ENCODE data around the gene ZNF530. TPM values are rescaled to one million over a fixed set of nuclear protein-coding genes. Genes with fewer than 3 reads are reported as not detected.

ZNF530 gene
- total and polyA plus RNA-seq, 7 experiments from 2014 or later, result 2.0 to 10.9 (median 7.1) TPM

DNA sequence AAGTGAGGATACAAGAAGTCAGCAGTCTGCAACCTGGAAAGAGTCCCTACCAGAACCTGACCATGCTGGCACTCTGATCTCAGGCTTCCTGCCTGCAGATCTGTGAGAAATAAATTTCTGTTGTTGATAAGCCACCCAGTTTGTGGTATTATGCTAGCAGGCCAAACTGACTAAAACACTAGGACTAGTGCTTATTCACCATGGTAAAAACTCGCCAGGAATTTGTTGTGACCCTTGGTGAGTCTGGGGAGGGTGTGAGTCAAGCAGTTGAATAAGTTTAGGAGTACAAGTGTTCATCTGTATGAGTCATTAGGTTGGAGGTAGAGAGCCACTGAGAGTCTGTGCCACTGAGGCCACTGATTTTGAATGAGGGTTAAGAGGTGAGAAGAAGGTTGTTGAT is 12.2 kb upstream of the ZNF530 start:
- H3K27ac Mint-ChIP-seq, result no peak overlapping the region
- Histone ChIP-seq H3K36me3 (ENCODE audit: control insufficient read depth in 2 of 3, insufficient read depth in 3 of 3, low read length in 3 of 3) (peaks cover 6 to 53% (median 13%) of the 10 kb centered on the region in 3 experiments), H3K4me3 (ENCODE audit: low read length) (no peak overlapping the region), H3K27ac (ENCODE audit: low read depth, low read length) (no peak overlapping the region), H3K27me3 (ENCODE audit: control insufficient read depth in 2 of 2, insufficient read depth in 2 of 2, low read length in 2 of 2) (no peaks in the 10 kb centered on the region), H3K9me3 (ENCODE audit: control insufficient read depth in 2 of 3, low read length in 3 of 3) (peaks cover 9 to 75% (median 47%) of the 10 kb centered on the region in 3 experiments), H3K4me1 (ENCODE audit: control insufficient read depth in 2 of 2, insufficient read depth in 2 of 2, low read length in 2 of 2) (peaks cover 7% of the 10 kb centered on the region in 2 donors)
- POLR2A ChIA-PET, result no interaction called here
- no peaks in the 10 kb centered on the region for H3K27me3 Mint-ChIP-seq
- intact Hi-C loops (cut with micrococcal nuclease), result no loop called here
- CTCF ChIA-PET, result no interaction called here
- no peak for ATAC-seq
- no peak for DNase-seq
- H3K4me1 Mint-ChIP-seq, result peaks cover 12 to 23% (median 19%) of the 10 kb centered on the region in 7 donors
- H3K36me3 Mint-ChIP-seq, result peaks cover 55 to 82% (median 74%) of the 10 kb centered on the region in 5 donors
- H3K9me3 Mint-ChIP-seq, result peaks cover 35 to 97% (median 78%) of the 10 kb centered on the region in 11 donors
- H3K4me3 Mint-ChIP-seq, result peak overlapping the region in 2 of 10 donors; percentile 21 to 63

DNA sequence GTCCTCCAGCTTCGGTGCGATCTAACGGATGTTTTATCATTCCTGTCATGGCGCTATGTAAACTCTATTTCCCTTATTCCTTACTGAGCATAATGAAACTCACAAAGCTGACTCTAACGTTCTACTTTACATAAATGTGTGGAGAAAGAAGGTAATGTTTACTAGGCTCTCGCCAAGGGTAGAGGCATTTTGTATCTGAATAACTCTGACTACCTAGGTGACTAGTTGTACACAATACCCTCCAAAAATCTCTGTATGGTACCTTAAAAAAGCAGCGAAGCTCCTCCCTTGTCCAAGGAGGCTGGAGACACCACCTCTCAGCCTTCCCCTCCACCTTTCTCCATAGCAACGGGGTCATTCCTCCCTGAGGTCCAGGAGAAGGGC is 316 bp upstream of the ZNF530 start:
- Histone ChIP-seq H3K36me3 (ENCODE audit: control insufficient read depth in 2 of 3, insufficient read depth in 3 of 3, low read length in 3 of 3) (peaks cover 0 to 27% (median under 1%) of the 10 kb centered on the region in 3 experiments), H3K4me1 (ENCODE audit: control insufficient read depth in 2 of 2, insufficient read depth in 2 of 2, low read length in 2 of 2) (peaks cover 10% of the 10 kb centered on the region in 2 donors), H3K9me3 (ENCODE audit: control insufficient read depth in 2 of 3, low read length in 3 of 3) (peaks cover 0 to 31% (median 0%) of the 10 kb centered on the region in 3 experiments), H3K27me3 (ENCODE audit: control insufficient read depth in 2 of 2, insufficient read depth in 2 of 2, low read length in 2 of 2) (no peaks in the 10 kb centered on the region), H3K27ac (ENCODE audit: low read depth, low read length) (peak overlapping the region; percentile 69), H3K4me3 (ENCODE audit: low read length) (peak overlapping the region; percentile 87)
- intact Hi-C loops (cut with micrococcal nuclease), result loop anchor here (1.0 to 5.0 kb wide), 6 partner anchors 15 to 34 kb away; partner anchors contain the start of genes ZIK1 (in 2 of the 2), ZNF134 (in 2 of the 2), ZNF211 (in 2 of the 2) and ZNF416 (in 1 of the 2)
- peaks cover 14 to 28% (median 22%) of the 10 kb centered on the region in 7 donors for H3K4me1 Mint-ChIP-seq
- no peak for DNase-seq
- no peaks in the 10 kb centered on the region for H3K27me3 Mint-ChIP-seq
- ChIA-PET POLR2A (interaction anchor here (1.9 kb wide), 1 partner anchor 15 kb away, joined by 11 read pairs; the partner anchor contains the start of gene ZNF134), CTCF (no interaction called here)
- peak overlapping the region; percentile 71 to 92 (median 89) for H3K4me3 Mint-ChIP-seq
- H3K9me3 Mint-ChIP-seq, result peaks cover 21 to 68% (median 43%) of the 10 kb centered on the region in 11 donors
- H3K36me3 Mint-ChIP-seq, result peaks cover 26 to 43% (median 38%) of the 10 kb centered on the region in 5 donors
- H3K27ac Mint-ChIP-seq, result peak overlapping the region in 8 of 9 donors; percentile 51 to 90 (median 81)
- ATAC-seq, result no peak

DNA sequence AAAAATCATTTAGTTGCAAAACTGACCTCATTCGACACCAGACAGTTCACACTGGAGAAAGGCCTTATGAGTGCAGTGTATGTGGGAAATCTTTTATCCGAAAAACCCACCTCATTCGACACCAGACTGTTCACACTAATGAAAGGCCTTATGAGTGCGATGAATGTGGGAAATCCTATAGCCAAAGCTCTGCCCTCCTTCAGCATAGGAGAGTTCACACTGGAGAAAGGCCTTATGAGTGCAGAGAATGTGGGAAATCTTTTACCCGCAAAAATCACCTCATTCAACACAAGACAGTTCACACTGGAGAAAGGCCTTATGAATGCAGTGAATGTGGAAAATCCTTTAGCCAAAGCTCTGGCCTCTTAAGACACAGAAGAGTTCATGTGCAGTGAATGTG is 7.2 kb downstream of the ZNF530 start:
- Histone ChIP-seq H3K36me3 (ENCODE audit: control insufficient read depth in 2 of 3, insufficient read depth in 3 of 3, low read length in 3 of 3) (peaks cover 10 to 55% (median 13%) of the 10 kb centered on the region in 3 experiments), H3K9me3 (ENCODE audit: control insufficient read depth in 2 of 3, low read length in 3 of 3) (peaks cover 0 to 64% (median 12%) of the 10 kb centered on the region in 3 experiments), H3K4me3 (ENCODE audit: low read length) (no peak overlapping the region), H3K4me1 (ENCODE audit: control insufficient read depth in 2 of 2, insufficient read depth in 2 of 2, low read length in 2 of 2) (no peaks in the 10 kb centered on the region), H3K27ac (ENCODE audit: low read depth, low read length) (no peak overlapping the region), H3K27me3 (ENCODE audit: control insufficient read depth in 2 of 2, insufficient read depth in 2 of 2, low read length in 2 of 2) (no peaks in the 10 kb centered on the region)
- POLR2A ChIA-PET, result no interaction called here
- H3K4me1 Mint-ChIP-seq, result peaks cover 0 to 5% (median 0%) of the 10 kb centered on the region in 7 donors
- peaks cover 33 to 68% (median 66%) of the 10 kb centered on the region in 5 donors for H3K36me3 Mint-ChIP-seq
- peaks cover 25 to 95% (median 63%) of the 10 kb centered on the region in 11 donors for H3K9me3 Mint-ChIP-seq
- no peak overlapping the region for H3K4me3 Mint-ChIP-seq
- no peak for ATAC-seq
- intact Hi-C loops (cut with micrococcal nuclease), result no loop called here
- DNase-seq, result no peak
- CTCF ChIA-PET, result no interaction called here
- no peaks in the 10 kb centered on the region for H3K27me3 Mint-ChIP-seq
- H3K27ac Mint-ChIP-seq, result no peak overlapping the region

DNA sequence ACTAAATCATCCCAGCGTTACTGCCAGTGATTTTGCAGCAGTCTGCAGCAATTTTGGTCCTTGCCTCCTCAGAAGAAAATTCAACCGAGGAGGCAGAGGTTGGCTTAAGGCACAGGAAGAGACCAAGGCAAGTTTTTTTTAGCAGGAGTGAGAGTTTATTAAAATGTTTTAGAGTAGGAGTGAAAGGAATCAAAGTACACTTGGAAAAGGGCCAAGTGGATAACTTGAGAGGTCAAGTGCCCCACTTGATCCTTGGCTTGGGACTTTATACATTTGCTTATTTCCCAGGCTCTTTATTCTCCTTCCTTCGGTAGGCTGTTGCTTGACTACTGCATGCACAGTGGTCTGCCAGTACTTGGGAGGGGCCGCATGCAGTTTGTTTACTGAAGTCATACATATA is 11.4 kb downstream of the ZNF530 start:
- ChIA-PET CTCF (no interaction called here), POLR2A (no interaction called here)
- Histone ChIP-seq H3K36me3 (ENCODE audit: control insufficient read depth in 2 of 3, insufficient read depth in 3 of 3, low read length in 3 of 3) (peaks cover 2 to 35% (median 2%) of the 10 kb centered on the region in 3 experiments), H3K27ac (ENCODE audit: low read depth, low read length) (no peak overlapping the region), H3K27me3 (ENCODE audit: control insufficient read depth in 2 of 2, insufficient read depth in 2 of 2, low read length in 2 of 2) (no peaks in the 10 kb centered on the region), H3K9me3 (ENCODE audit: control insufficient read depth in 2 of 3, low read length in 3 of 3) (peaks cover 12 to 40% (median 25%) of the 10 kb centered on the region in 3 experiments), H3K4me3 (ENCODE audit: low read length) (no peak overlapping the region), H3K4me1 (ENCODE audit: control insufficient read depth in 2 of 2, insufficient read depth in 2 of 2, low read length in 2 of 2) (peaks cover 14 to 15% of the 10 kb centered on the region in 2 donors)
- H3K9me3 Mint-ChIP-seq, result peaks cover 20 to 81% (median 54%) of the 10 kb centered on the region in 11 donors
- peaks cover 25 to 51% (median 51%) of the 10 kb centered on the region in 5 donors for H3K36me3 Mint-ChIP-seq
- intact Hi-C loops (cut with micrococcal nuclease), result no loop called here
- DNase-seq (no peak), ATAC-seq (no peak)
- no peak overlapping the region for H3K27ac Mint-ChIP-seq
- peaks cover 12 to 27% (median 23%) of the 10 kb centered on the region in 7 donors for H3K4me1 Mint-ChIP-seq
- no peaks in the 10 kb centered on the region for H3K27me3 Mint-ChIP-seq
- H3K4me3 Mint-ChIP-seq, result peak overlapping the region in 1 of 10 donors; percentile 41

DNA sequence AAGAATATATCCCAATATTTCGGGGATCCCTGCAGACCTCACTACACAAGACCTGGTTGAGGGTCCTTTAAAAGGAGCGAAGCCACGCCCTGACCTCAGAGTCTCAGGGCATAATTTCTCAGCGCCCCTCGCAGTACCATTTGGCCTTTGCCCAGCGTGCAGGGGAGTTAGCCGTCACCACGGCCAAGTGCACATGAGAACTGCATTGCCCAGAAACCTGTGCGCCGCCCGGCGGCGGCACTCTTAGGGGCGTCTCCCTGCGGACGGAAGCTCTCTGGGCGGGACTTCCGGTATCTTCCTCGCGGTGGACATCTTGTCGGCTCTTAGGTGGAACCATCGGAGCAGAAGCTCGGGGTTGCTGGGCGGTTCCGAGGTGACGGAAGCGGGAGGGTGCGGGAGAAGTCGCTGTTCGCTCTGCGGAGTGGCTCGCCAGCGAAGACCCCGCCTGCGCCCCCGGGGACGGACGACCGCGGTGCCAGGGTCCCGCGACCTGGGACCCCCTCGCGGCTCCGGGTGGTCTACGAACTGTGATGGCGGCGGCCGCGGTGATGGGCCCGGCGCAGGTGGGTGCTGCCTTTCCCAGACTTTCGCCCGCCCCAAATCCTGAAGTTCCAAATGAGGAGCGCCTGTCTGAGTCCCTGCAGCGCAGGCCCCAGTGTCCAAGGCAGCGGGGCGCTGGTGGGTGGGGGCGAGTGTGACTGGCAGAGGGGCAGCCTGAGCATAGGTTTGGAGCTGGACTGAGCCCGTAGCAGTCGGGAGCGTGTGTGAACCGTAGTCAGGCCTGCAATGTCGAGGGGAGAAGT is 14.5 kb downstream of the ZNF530 start, which contains the start of gene ZNF134:
TSS of gene ZNF134 (plus strand) at position 302 of the 803 bp plus-strand sequence. CDS start 5,227 bp downstream, outside the sequence.
- peaks cover 48 to 63% (median 54%) of the 10 kb centered on the region in 5 donors for H3K36me3 Mint-ChIP-seq
- ATAC-seq, result peak; percentile 100
- peaks cover 36 to 81% (median 60%) of the 10 kb centered on the region in 11 donors for H3K9me3 Mint-ChIP-seq

GRCh38 chr19:57615346-57615745 is 15.7 kb downstream of the ZNF530 start:
- peaks cover 23 to 60% (median 33%) of the 10 kb centered on the region in 3 experiments for H3K36me3 ChIP-seq (ENCODE audit: control insufficient read depth in 2 of 3, insufficient read depth in 3 of 3, low read length in 3 of 3)
- H3K27me3 ChIP-seq (ENCODE audit: control insufficient read depth in 2 of 2, insufficient read depth in 2 of 2, low read length in 2 of 2), result no peaks in the 10 kb centered on the region
- intact Hi-C loops (cut with micrococcal nuclease), result loop anchor here in 1 of 2 donors (2.0 kb wide), 1 partner anchor 57 kb away; the partner anchor contains the start of gene ZNF550
- H3K27ac ChIP-seq (ENCODE audit: low read depth, low read length), result no peak overlapping the region
- H3K36me3 Mint-ChIP-seq, result peaks cover 60 to 75% (median 66%) of the 10 kb centered on the region in 5 donors
- peaks cover 14 to 15% of the 10 kb centered on the region in 2 donors for H3K4me1 ChIP-seq (ENCODE audit: control insufficient read depth in 2 of 2, insufficient read depth in 2 of 2, low read length in 2 of 2)
- H3K9me3 Mint-ChIP-seq, result peaks cover 41 to 89% (median 70%) of the 10 kb centered on the region in 11 donors
- POLR2A ChIA-PET, result no interaction called here
- peak in 1 of 9 donors; percentile 16 for DNase-seq
- H3K4me1 Mint-ChIP-seq, result peaks cover 18 to 43% (median 34%) of the 10 kb centered on the region in 7 donors
- H3K9me3 ChIP-seq (ENCODE audit: control insufficient read depth in 2 of 3, low read length in 3 of 3), result peaks cover 22 to 60% (median 51%) of the 10 kb centered on the region in 3 experiments
- peak overlapping the region; percentile 79 to 95 (median 90) for H3K4me3 Mint-ChIP-seq
- CTCF ChIA-PET, result no interaction called here
- H3K27ac Mint-ChIP-seq, result peak overlapping the region; percentile 58 to 89 (median 80)
- no peak for ATAC-seq
- H3K27me3 Mint-ChIP-seq, result no peaks in the 10 kb centered on the region
- peak overlapping the region; percentile 94 for H3K4me3 ChIP-seq (ENCODE audit: low read length)

More for the DNA sequence above, 14.5 kb downstream of the ZNF530 start, which contains the start of gene ZNF134:
- ChIA-PET POLR2A (interaction anchor here (0.6 to 1.9 kb wide), 9 partner anchors 13 to 569 kb away, joined by 3 to 16 read pairs (median 4); partner anchors contain the start of genes ZIK1, ZNF211, ZNF274 and ZNF530), CTCF (interaction anchor here (1.0 kb wide), 1 partner anchor 302 kb away, joined by 4 read pairs; the partner anchor contains the start of gene ZNF417)
- intact Hi-C loops (cut with micrococcal nuclease), result loop anchor here (1.0 to 2.0 kb wide), 15 partner anchors 15 to 541 kb away; partner anchors contain the start of genes ZIK1 (in 2 of the 2), ZNF211 (in 2 of the 2), ZNF530 (in 2 of the 2) and ZNF550 (in 2 of the 2)
- Mint-ChIP-seq H3K27ac (peak within 1 kb of the TSS; percentile 78 to 92 (median 86)), H3K4me1 (peaks cover 18 to 43% (median 34%) of the 10 kb centered on the region in 7 donors), H3K27me3 (no peaks in the 10 kb centered on the region), H3K4me3 (peak within 1 kb of the TSS; percentile 79 to 95 (median 90))
- peak; percentile 74 to 90 (median 84) for DNase-seq
- Histone ChIP-seq H3K9me3 (ENCODE audit: control insufficient read depth in 2 of 3, low read length in 3 of 3) (peaks cover 18 to 52% (median 39%) of the 10 kb centered on the region in 3 experiments), H3K4me1 (ENCODE audit: control insufficient read depth in 2 of 2, insufficient read depth in 2 of 2, low read length in 2 of 2) (peaks cover 14 to 15% of the 10 kb centered on the region in 2 donors), H3K27me3 (ENCODE audit: control insufficient read depth in 2 of 2, insufficient read depth in 2 of 2, low read length in 2 of 2) (no peaks in the 10 kb centered on the region), H3K36me3 (ENCODE audit: control insufficient read depth in 2 of 3, insufficient read depth in 3 of 3, low read length in 3 of 3) (peaks cover 11 to 48% (median 20%) of the 10 kb centered on the region in 3 experiments), H3K4me3 (ENCODE audit: low read length) (peak within 1 kb of the TSS; percentile 94), H3K27ac (ENCODE audit: low read depth, low read length) (peak within 1 kb of the TSS; percentile 76)
